ENCODE data around the gene CCDC85A.

Gene CCDC85A

DNA sequence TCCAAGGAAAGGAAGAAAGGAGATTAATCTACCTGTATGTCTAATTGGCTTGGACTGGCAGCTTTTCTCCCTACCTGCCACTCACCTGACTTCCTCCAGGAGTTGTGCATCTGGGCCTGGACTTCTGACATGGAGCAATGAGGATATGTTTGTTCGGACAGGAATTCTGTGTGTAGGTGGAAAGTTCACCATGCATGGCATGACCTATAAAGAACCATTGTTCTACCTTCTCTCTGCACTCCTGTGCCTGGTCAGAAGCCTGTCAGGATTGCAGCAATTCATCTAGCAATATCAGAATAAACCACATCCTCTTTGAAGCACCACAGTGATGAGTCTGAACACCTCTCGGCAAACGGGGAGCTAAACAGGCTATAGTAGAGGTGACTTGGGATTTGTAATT, 20.8 kb downstream of the CCDC85A start:
- no peak overlapping the region for H3K27ac Mint-ChIP-seq

DNA sequence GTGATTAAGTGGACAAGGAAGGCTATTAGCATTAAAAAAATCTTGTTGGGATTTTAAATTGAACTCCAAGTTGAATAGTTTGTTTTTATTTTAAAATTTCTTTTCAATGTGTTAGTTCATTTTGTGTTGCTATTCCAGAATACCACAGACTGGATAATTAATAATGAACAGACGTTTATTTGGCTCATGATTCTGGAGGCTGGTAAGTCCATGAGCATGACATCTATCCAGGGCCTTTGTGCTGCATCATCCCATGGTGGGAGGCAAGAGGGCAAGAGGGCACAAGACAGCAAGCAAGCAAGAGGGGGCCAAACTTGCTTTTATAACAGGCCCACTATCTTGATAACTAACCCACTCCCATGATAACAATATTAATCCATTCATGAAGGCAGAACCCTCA, 22.5 kb downstream of the CCDC85A start:
- Mint-ChIP-seq H3K36me3 (ENCODE audit: insufficient read depth) (no peaks in the 10 kb centered on the region), H3K4me1 (ENCODE audit: low read depth in 2 of 2) (no peaks in the 10 kb centered on the region), H3K9me3 (peaks cover 8 to 10% of the 10 kb centered on the region in 2 donors), H3K4me3 (no peak overlapping the region), H3K27ac (no peak overlapping the region), H3K27me3 (no peaks in the 10 kb centered on the region)
- ATAC-seq (replicated peaks), result no peak
- no peak for DNase-seq

More for the DNA sequence above, 20.8 kb downstream of the CCDC85A start:
- Mint-ChIP-seq H3K4me1 (ENCODE audit: low read depth in 2 of 2) (no peaks in the 10 kb centered on the region), H3K4me3 (no peak overlapping the region), H3K36me3 (ENCODE audit: insufficient read depth) (no peaks in the 10 kb centered on the region), H3K9me3 (peaks cover 8 to 10% of the 10 kb centered on the region in 2 donors), H3K27me3 (no peaks in the 10 kb centered on the region)
- no peak for DNase-seq
- no peak for ATAC-seq (replicated peaks)

DNA sequence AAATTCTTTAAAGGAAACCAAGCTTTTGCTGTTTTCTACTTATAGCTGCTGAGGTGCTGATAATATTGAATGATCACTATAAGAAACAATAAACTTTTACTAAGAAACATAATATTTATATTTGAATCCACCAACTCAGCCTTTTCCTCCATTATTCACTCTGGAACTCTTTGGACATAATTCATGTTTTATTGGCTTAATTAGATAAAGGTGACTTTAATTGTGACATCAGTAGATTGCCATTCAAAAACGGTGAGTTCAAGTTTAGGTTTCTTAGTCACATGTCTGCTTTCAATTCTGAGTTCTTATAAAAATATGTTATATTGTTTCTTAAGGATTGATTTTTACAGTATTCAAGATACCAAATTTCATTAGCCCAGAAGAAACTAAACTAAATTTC, 24.0 kb downstream of the CCDC85A start:
- Mint-ChIP-seq H3K27ac (no peak overlapping the region), H3K27me3 (no peaks in the 10 kb centered on the region), H3K9me3 (peaks cover 8% of the 10 kb centered on the region in 2 donors), H3K4me1 (ENCODE audit: low read depth in 2 of 2) (no peaks in the 10 kb centered on the region), H3K36me3 (ENCODE audit: insufficient read depth) (no peaks in the 10 kb centered on the region), H3K4me3 (no peak overlapping the region)
- no peak for DNase-seq
- ATAC-seq (replicated peaks), result no peak

DNA sequence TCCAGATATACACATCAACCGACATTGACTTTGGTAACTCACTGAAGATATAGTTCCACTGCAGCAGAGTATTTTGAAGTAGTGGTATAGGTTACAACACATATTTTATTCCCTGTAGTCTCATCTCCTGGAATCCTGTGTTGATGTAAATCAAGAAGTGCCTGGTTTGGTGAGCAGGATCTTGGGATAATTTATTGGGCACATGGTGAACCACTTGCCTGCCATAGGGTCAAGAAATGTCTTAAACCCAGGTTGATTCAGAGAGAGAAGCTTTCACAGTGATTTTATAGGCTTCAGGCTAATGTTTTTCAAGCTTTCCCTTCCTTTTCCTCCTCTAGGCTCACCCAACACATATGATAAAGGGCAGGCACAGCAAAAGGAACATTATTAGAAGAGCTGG, 24.6 kb downstream of the CCDC85A start:
- Mint-ChIP-seq H3K4me1 (ENCODE audit: low read depth in 2 of 2) (no peaks in the 10 kb centered on the region), H3K9me3 (peaks cover 5 to 8% of the 10 kb centered on the region in 2 donors), H3K36me3 (ENCODE audit: insufficient read depth) (no peaks in the 10 kb centered on the region), H3K27me3 (no peaks in the 10 kb centered on the region), H3K27ac (no peak overlapping the region), H3K4me3 (no peak overlapping the region)
- no peak for ATAC-seq (replicated peaks)
- no peak for DNase-seq

DNA sequence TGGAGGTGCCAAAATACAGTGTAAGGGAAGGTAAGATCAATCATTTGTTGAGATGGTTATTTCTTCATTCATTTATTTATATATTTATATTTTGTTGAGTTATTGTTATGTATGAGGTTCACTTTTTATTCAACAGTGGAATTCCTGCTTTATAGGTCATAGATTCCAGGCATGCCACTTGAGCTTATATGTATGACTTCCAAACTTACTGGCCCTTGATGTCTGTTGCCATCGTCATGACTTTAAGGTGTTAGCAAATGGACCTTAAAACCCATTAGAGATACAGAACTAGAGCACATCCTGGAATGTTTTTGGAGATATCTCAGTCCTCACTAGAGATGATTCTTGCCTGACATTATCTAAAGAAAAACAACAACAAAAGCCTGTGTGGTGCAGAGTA, 25.9 kb downstream of the CCDC85A start:
- DNase-seq, result no peak
- H3K9me3 Mint-ChIP-seq, result peaks cover 5 to 8% of the 10 kb centered on the region in 2 donors
- no peak overlapping the region for H3K4me3 Mint-ChIP-seq
- H3K27me3 Mint-ChIP-seq, result no peaks in the 10 kb centered on the region
- no peak overlapping the region for H3K27ac Mint-ChIP-seq
- no peak for ATAC-seq (replicated peaks)
- no peaks in the 10 kb centered on the region for H3K4me1 Mint-ChIP-seq (ENCODE audit: low read depth in 2 of 2)
- H3K36me3 Mint-ChIP-seq (ENCODE audit: insufficient read depth), result no peaks in the 10 kb centered on the region

DNA sequence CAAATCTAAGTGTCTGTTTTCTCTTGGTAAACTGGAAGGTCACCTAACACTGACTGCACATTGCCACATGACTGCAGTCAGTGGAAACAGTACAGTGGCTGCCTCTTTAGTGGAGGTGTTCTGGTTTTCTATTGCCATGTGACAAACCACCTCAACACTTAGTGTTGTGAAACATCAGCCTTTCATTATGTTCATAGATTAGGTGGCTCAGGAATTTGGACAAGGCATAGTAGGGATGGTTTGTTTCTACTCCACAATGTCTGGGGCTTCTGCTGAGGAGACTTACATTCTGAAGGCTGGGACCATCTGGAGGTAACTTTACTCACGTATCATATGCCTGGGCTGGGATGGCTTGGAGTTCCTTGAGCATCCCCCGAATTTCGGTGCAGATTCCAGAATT, 26.5 kb downstream of the CCDC85A start:
- no peaks in the 10 kb centered on the region for H3K36me3 Mint-ChIP-seq (ENCODE audit: insufficient read depth)
- no peaks in the 10 kb centered on the region for H3K27me3 Mint-ChIP-seq
- no peaks in the 10 kb centered on the region for H3K4me1 Mint-ChIP-seq (ENCODE audit: low read depth in 2 of 2)
- no peak for ATAC-seq (replicated peaks)
- no peak overlapping the region for H3K27ac Mint-ChIP-seq
- no peak for DNase-seq
- no peak overlapping the region for H3K4me3 Mint-ChIP-seq
- H3K9me3 Mint-ChIP-seq, result peaks cover 5 to 7% of the 10 kb centered on the region in 2 donors

DNA sequence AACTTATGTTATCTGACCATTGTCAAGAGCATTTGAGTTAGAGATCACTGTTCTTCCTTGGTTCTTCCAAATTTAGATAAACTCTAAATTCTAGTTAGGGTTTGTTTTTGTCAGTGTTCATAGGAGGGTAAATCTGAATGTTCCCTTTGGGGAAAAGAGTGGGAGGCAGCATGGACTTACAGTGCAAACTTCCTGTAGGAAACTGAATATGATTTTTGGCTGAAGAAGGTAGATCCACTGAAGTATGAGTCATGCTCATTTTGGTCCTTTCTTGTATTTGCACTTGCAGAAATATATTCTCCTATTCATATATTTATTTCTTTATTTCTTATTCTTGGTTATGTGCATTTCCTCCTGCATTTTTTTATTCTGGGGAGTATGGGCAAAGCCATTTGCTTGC, 27.3 kb downstream of the CCDC85A start:
- Mint-ChIP-seq H3K27me3 (no peaks in the 10 kb centered on the region), H3K36me3 (ENCODE audit: insufficient read depth) (no peaks in the 10 kb centered on the region), H3K4me3 (no peak overlapping the region), H3K4me1 (ENCODE audit: low read depth in 2 of 2) (no peaks in the 10 kb centered on the region), H3K9me3 (no peaks in the 10 kb centered on the region), H3K27ac (no peak overlapping the region)
- no peak for DNase-seq
- ATAC-seq (replicated peaks), result no peak

DNA sequence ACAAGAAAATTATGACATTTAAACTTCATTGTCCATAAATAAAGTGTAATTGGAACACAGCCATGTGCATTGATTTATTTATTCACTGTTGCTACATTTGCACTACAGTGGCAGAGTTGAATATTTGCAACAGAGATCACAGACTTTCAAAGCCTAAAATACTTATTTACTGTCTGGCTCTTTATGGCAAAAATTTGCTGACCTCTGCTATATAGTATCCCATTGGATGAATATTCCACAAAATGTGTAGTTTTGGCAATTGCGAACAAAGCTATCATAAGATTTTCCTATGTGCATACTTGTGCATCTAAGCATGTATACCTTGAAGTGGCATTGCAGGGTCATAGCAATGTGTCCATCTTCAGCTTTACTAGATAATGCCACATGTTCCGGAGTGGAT, 32.1 kb downstream of the CCDC85A start:
- H3K27ac Mint-ChIP-seq, result no peak overlapping the region
- no peaks in the 10 kb centered on the region for H3K4me1 Mint-ChIP-seq (ENCODE audit: low read depth in 2 of 2)
- no peaks in the 10 kb centered on the region for H3K27me3 Mint-ChIP-seq
- H3K9me3 Mint-ChIP-seq, result peaks cover 0 to 4% of the 10 kb centered on the region in 2 donors
- H3K4me3 Mint-ChIP-seq, result no peak overlapping the region
- H3K36me3 Mint-ChIP-seq (ENCODE audit: insufficient read depth), result no peaks in the 10 kb centered on the region
- ATAC-seq (replicated peaks), result no peak
- DNase-seq, result no peak

DNA sequence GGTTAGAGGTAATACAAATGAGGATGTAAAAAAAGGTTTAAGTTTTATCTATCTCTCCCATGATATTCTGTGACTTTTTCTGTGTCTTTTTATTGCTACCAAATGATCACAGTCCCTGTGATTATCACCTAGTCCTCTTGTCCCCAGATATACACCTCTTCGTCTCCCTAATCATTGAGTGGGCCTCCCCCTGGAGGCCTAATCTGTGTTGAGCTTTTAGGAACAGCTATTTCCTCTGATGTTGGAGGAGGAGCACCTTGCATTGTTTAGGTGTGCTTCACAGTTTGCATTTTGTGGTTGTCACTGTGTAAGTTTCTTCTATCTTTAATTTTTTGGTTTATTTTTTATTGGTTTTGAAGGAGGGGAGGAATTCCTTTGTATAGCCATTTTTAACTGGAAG, 33.3 kb downstream of the CCDC85A start:
- H3K27me3 Mint-ChIP-seq, result no peaks in the 10 kb centered on the region
- DNase-seq (no peak), ATAC-seq (replicated peaks) (no peak)
- H3K36me3 Mint-ChIP-seq (ENCODE audit: insufficient read depth), result no peaks in the 10 kb centered on the region
- H3K27ac Mint-ChIP-seq, result no peak overlapping the region
- H3K4me3 Mint-ChIP-seq, result no peak overlapping the region
- no peaks in the 10 kb centered on the region for H3K4me1 Mint-ChIP-seq (ENCODE audit: low read depth in 2 of 2)
- H3K9me3 Mint-ChIP-seq, result peaks cover 0 to 4% of the 10 kb centered on the region in 2 donors

DNA sequence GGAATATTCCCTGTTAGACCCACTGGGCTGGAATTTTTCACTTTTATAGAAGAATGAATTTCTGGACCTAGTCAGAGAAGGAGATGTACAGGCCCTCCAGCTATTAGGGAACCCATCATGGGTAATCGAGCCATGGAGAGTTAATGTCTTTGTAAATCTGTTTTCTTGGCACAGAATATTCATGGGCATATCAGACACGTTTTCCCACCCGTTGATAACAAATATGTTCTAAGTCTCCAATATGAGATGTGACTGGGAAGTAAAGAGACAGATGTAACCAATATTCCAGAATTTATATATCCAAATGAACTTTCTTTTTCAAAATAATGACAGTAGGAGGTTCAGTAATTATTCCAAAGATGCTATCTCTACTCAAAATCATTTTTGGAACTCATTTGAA, 38.7 kb downstream of the CCDC85A start:
- ATAC-seq (replicated peaks), result no peak
- Mint-ChIP-seq H3K36me3 (ENCODE audit: insufficient read depth) (no peaks in the 10 kb centered on the region), H3K4me3 (no peak overlapping the region), H3K4me1 (ENCODE audit: low read depth in 2 of 2) (no peaks in the 10 kb centered on the region), H3K9me3 (peaks cover 6 to 7% of the 10 kb centered on the region in 2 donors), H3K27ac (no peak overlapping the region), H3K27me3 (no peaks in the 10 kb centered on the region)
- DNase-seq, result no peak

DNA sequence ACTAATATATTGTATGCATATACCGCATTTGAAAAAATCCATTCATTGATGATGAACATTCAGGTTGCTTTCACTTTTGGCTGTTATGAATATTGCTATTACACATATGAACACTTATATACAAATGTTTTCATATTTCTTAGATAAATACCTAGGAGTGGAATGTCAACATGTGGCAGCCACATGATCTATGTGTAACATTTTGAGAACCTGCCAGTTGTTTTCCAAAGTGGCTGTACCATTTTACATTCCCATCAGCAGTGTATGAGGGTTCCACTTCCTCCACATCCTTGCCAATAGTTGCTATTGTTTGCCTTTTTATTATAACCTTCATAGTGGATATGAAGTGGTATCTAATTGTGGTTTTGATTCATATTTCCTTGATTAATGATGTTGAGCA, 40.5 kb downstream of the CCDC85A start:
- no peak overlapping the region for H3K27ac Mint-ChIP-seq
- H3K9me3 Mint-ChIP-seq, result peaks cover 6 to 10% of the 10 kb centered on the region in 2 donors
- no peak overlapping the region for H3K4me3 Mint-ChIP-seq
- H3K36me3 Mint-ChIP-seq (ENCODE audit: insufficient read depth), result no peaks in the 10 kb centered on the region
- H3K4me1 Mint-ChIP-seq (ENCODE audit: low read depth in 2 of 2), result no peaks in the 10 kb centered on the region
- DNase-seq, result no peak
- no peak for ATAC-seq (replicated peaks)
- no peaks in the 10 kb centered on the region for H3K27me3 Mint-ChIP-seq

DNA sequence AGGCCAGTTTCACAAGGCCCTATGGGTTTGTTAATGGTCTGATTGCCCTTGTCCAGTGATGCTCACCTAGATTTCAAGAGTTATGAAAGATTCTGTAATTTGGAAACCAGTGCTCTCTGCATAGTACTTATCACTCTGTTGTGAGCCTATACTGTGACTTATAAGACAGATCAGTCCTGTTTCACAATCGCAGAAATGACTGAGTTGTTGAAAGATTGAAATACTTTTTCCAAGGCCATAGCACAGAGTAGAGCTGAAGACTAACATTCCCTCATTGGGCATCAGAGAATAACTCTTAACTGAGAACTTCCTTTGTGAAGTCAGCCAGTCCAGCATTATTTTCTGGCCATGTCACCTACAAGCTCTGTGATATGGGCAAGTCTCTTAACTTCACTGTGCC, 44.0 kb downstream of the CCDC85A start:
- ATAC-seq (replicated peaks), result no peak
- Mint-ChIP-seq H3K36me3 (ENCODE audit: insufficient read depth) (no peaks in the 10 kb centered on the region), H3K4me3 (no peak overlapping the region), H3K9me3 (peaks cover 8 to 21% of the 10 kb centered on the region in 2 donors), H3K4me1 (ENCODE audit: low read depth in 2 of 2) (no peaks in the 10 kb centered on the region), H3K27me3 (no peaks in the 10 kb centered on the region), H3K27ac (no peak overlapping the region)
- no peak for DNase-seq

DNA sequence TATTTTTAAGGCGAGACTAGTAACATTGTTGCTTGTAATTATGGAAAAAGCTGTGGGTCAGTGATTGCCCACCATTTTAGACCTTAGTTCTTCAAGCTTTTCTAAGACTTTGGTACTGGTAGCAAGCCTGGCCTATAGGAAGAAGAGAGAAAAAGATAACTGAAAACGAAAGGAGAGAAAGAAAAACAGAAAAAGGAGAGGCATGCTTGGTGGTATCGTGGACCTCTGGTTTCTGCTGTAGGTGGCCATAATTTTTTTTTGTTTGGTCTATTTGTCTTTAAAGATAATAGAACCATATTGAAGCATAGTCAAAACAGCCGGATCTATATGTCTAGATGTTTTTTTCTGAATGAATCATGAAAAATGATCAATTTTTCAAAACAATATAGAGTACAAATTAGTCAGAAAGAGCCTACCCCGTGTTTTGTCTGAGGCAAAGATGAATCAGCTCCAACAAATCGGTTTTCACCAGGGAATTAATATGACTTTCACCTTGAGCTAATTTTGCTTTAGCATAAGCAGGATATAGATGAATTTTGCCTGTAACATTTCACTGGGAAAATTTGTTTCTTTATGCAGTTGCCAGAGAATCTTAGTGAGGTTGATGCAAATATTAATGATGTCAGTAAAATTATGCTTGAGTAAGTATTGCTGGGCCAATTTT, 45.7 kb downstream of the CCDC85A start:
- H3K9me3 Mint-ChIP-seq, result peaks cover 5 to 24% of the 10 kb centered on the region in 2 donors
- no peaks in the 10 kb centered on the region for H3K27me3 Mint-ChIP-seq
- no peaks in the 10 kb centered on the region for H3K4me1 Mint-ChIP-seq (ENCODE audit: low read depth in 2 of 2)
- no peak for DNase-seq
- no peak overlapping the region for H3K27ac Mint-ChIP-seq
- no peak for ATAC-seq (replicated peaks)
- no peak overlapping the region for H3K4me3 Mint-ChIP-seq
- H3K36me3 Mint-ChIP-seq (ENCODE audit: insufficient read depth), result no peaks in the 10 kb centered on the region

DNA sequence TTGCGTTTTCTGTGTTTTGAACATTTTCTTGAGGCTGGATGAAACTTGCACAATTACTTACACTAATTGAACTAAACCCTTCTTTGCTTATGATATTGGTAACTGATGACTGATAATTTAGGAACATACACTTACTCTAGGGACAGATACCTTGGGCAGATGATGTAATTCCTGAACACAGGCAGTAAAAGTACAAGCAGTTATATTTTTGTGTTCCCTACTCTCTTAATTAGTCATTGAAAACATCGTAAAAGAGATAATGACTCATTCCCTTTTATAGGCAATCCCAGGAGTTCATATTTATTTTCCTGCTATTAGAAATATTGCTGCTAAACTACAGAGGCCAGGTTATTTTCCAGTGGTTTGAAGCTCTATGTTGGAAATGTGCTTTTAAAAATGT, 46.4 kb downstream of the CCDC85A start:
- H3K4me3 Mint-ChIP-seq, result no peak overlapping the region
- H3K36me3 Mint-ChIP-seq (ENCODE audit: insufficient read depth), result no peaks in the 10 kb centered on the region
- no peak overlapping the region for H3K27ac Mint-ChIP-seq
- no peaks in the 10 kb centered on the region for H3K27me3 Mint-ChIP-seq
- H3K9me3 Mint-ChIP-seq, result peaks cover 5 to 24% of the 10 kb centered on the region in 2 donors
- H3K4me1 Mint-ChIP-seq (ENCODE audit: low read depth in 2 of 2), result no peaks in the 10 kb centered on the region
- ATAC-seq (replicated peaks) (no peak), DNase-seq (no peak)

DNA sequence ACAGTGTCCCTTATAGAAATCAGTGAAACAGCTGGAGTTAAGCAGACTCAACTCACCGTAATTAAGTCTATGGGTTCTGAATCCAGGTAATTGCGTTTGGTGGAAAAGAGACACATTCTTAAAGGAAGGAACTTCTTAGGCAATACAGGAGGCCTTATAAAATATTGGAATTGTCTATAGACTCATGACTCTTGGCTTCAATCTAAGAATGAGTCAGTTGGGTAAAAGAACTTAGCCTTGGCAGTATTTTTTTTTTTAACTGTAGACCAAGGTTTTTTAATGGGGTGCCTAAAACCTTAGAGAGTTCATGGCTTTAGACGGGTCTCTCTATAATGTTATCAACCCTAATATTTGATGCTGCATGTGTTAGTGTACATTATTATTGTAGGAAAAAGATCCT, 47.6 kb downstream of the CCDC85A start:
- Mint-ChIP-seq H3K36me3 (ENCODE audit: insufficient read depth) (no peaks in the 10 kb centered on the region), H3K27me3 (no peaks in the 10 kb centered on the region), H3K4me3 (no peak overlapping the region), H3K4me1 (ENCODE audit: low read depth in 2 of 2) (no peaks in the 10 kb centered on the region), H3K9me3 (peaks cover 8 to 29% of the 10 kb centered on the region in 2 donors), H3K27ac (no peak overlapping the region)
- ATAC-seq (replicated peaks) (no peak), DNase-seq (no peak)

Data from effector memory CD8-positive, alpha-beta T cell (primary cell).